Activated T-helper 2 cell treated with anti-CD3 and anti-CD28 coated beads, Interferon-gamma antibody, Interleukin-2, Interleukin-4, amounts not matched to agents 10 μg/mL and 5 μg/mL and 100 μg/mL, durations not matched to agents 14 hours and 24 hours and 36 hours (primary cell): Measurements from ENCODE around the gene HMMR. TPM values are rescaled to one million over a fixed set of nuclear protein-coding genes. Genes with fewer than 3 reads are reported as not detected.
A peak's percentile ranks its signal among the peaks of the same experiment; 100 is the strongest.

Source experiments
- DNase-seq: peaks from one replicate; pipeline ENCODE4 v3.0.0; 2021; ENCODE audit warnings: low spot score
- H3K27ac Mint-ChIP-seq: one replicate; pipeline ENCODE4 v1.8.0; 2021; ENCODE audit warnings: mixed read lengths
- H3K27me3 Mint-ChIP-seq: one replicate; pipeline ENCODE4 v1.8.0; 2021; ENCODE audit warnings: low read depth, mixed read lengths
- H3K36me3 Mint-ChIP-seq: one replicate; pipeline ENCODE4 v1.8.0; 2021; ENCODE audit warnings: low read depth, mixed read lengths
- H3K4me1 Mint-ChIP-seq: one replicate; pipeline ENCODE4 v1.8.0; 2021; ENCODE audit warnings: low read depth, mixed read lengths
- H3K4me3 Mint-ChIP-seq: one replicate; pipeline ENCODE4 v1.8.0; 2021; ENCODE audit warnings: low read depth, mild to moderate bottlenecking, moderate library complexity, mixed read lengths
- H3K9me3 Mint-ChIP-seq: one replicate; pipeline ENCODE4 v1.8.0; 2021; ENCODE audit warnings: mixed read lengths
- intact Hi-C: fragments of 100-400 bp; cut with micrococcal nuclease; formaldehyde crosslinking; loops from one replicate; pipeline ENCODE4 v1.15.1; 2023
- total RNA-seq: library from RNA; stranded (reverse); gene quantifications from 2 replicates; pipeline ENCODE4 v1.2.3, GENCODE V29; 2022

Gene HMMR
- total RNA-seq, 1 donor from 2014 or later, result 39.3 TPM

- peak overlapping the region; percentile 4 for H3K4me3 Mint-ChIP-seq
- intact Hi-C loops, result loop anchor here (2.0 kb wide), 1 partner anchor 13 kb away; no protein-coding TSS in a partner anchor
- H3K36me3 Mint-ChIP-seq, result peaks cover 60% of the 10 kb centered on the region
Measured at GRCh38 chr5:163467682-163468081, 7.2 kb downstream of the HMMR start.

GRCh38 chr5:163473635-163474243 is 13.3 kb downstream of the HMMR start:
- Mint-ChIP-seq H3K4me1 (peaks cover 12% of the 10 kb centered on the region), H3K4me3 (no peak overlapping the region), H3K36me3 (peaks cover 78% of the 10 kb centered on the region), H3K27ac (no peak overlapping the region), H3K9me3 (no peaks in the 10 kb centered on the region), H3K27me3 (no peaks in the 10 kb centered on the region)
- intact Hi-C loops, result no loop called here
- DNase-seq, result no peak

More at GRCh38 chr5:163467682-163468081, 7.2 kb downstream of the HMMR start:
- peak overlapping the region; percentile 74 for H3K27ac Mint-ChIP-seq
- no peak for DNase-seq
- no peaks in the 10 kb centered on the region for H3K27me3 Mint-ChIP-seq
- no peaks in the 10 kb centered on the region for H3K9me3 Mint-ChIP-seq
- H3K4me1 Mint-ChIP-seq, result peaks cover 30% of the 10 kb centered on the region

- intact Hi-C loops, result no loop called here
- DNase-seq, result no peak
- peaks cover 17% of the 10 kb centered on the region for H3K4me1 Mint-ChIP-seq
- H3K4me3 Mint-ChIP-seq, result no peak overlapping the region
- H3K9me3 Mint-ChIP-seq, result no peaks in the 10 kb centered on the region
- H3K36me3 Mint-ChIP-seq, result peaks cover 80% of the 10 kb centered on the region
- peak overlapping the region; percentile 46 for H3K27ac Mint-ChIP-seq
- no peaks in the 10 kb centered on the region for H3K27me3 Mint-ChIP-seq
Measured at GRCh38 chr5:163475411-163475810, 15.0 kb downstream of the HMMR start.

- intact Hi-C loops, result no loop called here
- H3K9me3 Mint-ChIP-seq, result no peaks in the 10 kb centered on the region
- H3K4me1 Mint-ChIP-seq, result peaks cover 15% of the 10 kb centered on the region
- no peak for DNase-seq
- no peaks in the 10 kb centered on the region for H3K27me3 Mint-ChIP-seq
- peak overlapping the region; percentile 28 for H3K27ac Mint-ChIP-seq
- peaks cover 82% of the 10 kb centered on the region for H3K36me3 Mint-ChIP-seq
- no peak overlapping the region for H3K4me3 Mint-ChIP-seq
Measured at GRCh38 chr5:163478126-163478981, 17.9 kb downstream of the HMMR start.

- Mint-ChIP-seq H3K9me3 (no peaks in the 10 kb centered on the region), H3K4me3 (no peak overlapping the region), H3K4me1 (peaks cover 15% of the 10 kb centered on the region), H3K36me3 (peaks cover 82% of the 10 kb centered on the region), H3K27me3 (no peaks in the 10 kb centered on the region), H3K27ac (no peak overlapping the region)
- intact Hi-C loops, result no loop called here
- no peak for DNase-seq
Measured at GRCh38 chr5:163478982-163479271, 18.5 kb downstream of the HMMR start.

- peaks cover 3% of the 10 kb centered on the region for H3K4me1 Mint-ChIP-seq
- intact Hi-C loops, result loop anchor here (2.0 kb wide), 1 partner anchor 16 kb away; the partner anchor contains the start of gene MAT2B
- H3K9me3 Mint-ChIP-seq, result no peaks in the 10 kb centered on the region
- peak overlapping the region; percentile 33 for H3K27ac Mint-ChIP-seq
- H3K36me3 Mint-ChIP-seq, result peaks cover 45% of the 10 kb centered on the region
- no peaks in the 10 kb centered on the region for H3K27me3 Mint-ChIP-seq
- no peak for DNase-seq
- H3K4me3 Mint-ChIP-seq, result no peak overlapping the region
Measured at GRCh38 chr5:163489055-163489744, 28.8 kb downstream of the HMMR start.

- H3K4me1 Mint-ChIP-seq, result peaks cover 3% of the 10 kb centered on the region
- peaks cover 42% of the 10 kb centered on the region for H3K36me3 Mint-ChIP-seq
- no peaks in the 10 kb centered on the region for H3K27me3 Mint-ChIP-seq
Measured at GRCh38 chr5:163489745-163490075, 29.3 kb downstream of the HMMR start.

GRCh38 chr5:163496286-163496685 is 35.9 kb downstream of the HMMR start:
- Mint-ChIP-seq H3K4me1 (peaks cover 4% of the 10 kb centered on the region), H3K27me3 (no peaks in the 10 kb centered on the region), H3K36me3 (peaks cover 13% of the 10 kb centered on the region), H3K27ac (no peak overlapping the region), H3K4me3 (no peak overlapping the region), H3K9me3 (no peaks in the 10 kb centered on the region)
- intact Hi-C loops, result no loop called here
- DNase-seq, result no peak

More at GRCh38 chr5:163489745-163490075, 29.3 kb downstream of the HMMR start:
- intact Hi-C loops, result loop anchor here (2.0 kb wide), 1 partner anchor 15 kb away; the partner anchor contains the start of gene MAT2B
- no peak for DNase-seq
- Mint-ChIP-seq H3K9me3 (no peaks in the 10 kb centered on the region), H3K4me3 (no peak overlapping the region), H3K27ac (no peak overlapping the region)

GRCh38 chr5:163497315-163497714 is 36.9 kb downstream of the HMMR start:
- Mint-ChIP-seq H3K36me3 (peaks cover 9% of the 10 kb centered on the region), H3K27ac (no peak overlapping the region), H3K4me1 (peaks cover 6% of the 10 kb centered on the region), H3K27me3 (no peaks in the 10 kb centered on the region), H3K4me3 (no peak overlapping the region), H3K9me3 (no peaks in the 10 kb centered on the region)
- no peak for DNase-seq
- intact Hi-C loops, result no loop called here

GRCh38 chr5:163498886-163499285 is 38.5 kb downstream of the HMMR start:
- Mint-ChIP-seq H3K36me3 (peaks cover 3% of the 10 kb centered on the region), H3K4me3 (no peak overlapping the region), H3K27ac (no peak overlapping the region), H3K4me1 (peaks cover 14% of the 10 kb centered on the region), H3K9me3 (no peaks in the 10 kb centered on the region), H3K27me3 (no peaks in the 10 kb centered on the region)
- DNase-seq, result no peak
- intact Hi-C loops, result no loop called here

- intact Hi-C loops, result no loop called here
- Mint-ChIP-seq H3K27ac (peak overlapping the region; percentile 99), H3K36me3 (peaks cover 8% of the 10 kb centered on the region), H3K27me3 (no peaks in the 10 kb centered on the region), H3K4me1 (peaks cover 20% of the 10 kb centered on the region), H3K9me3 (no peaks in the 10 kb centered on the region), H3K4me3 (peak overlapping the region; percentile 87)
- no peak for DNase-seq
Measured at GRCh38 chr5:163502521-163502920, 42.1 kb downstream of the HMMR start.

- Mint-ChIP-seq H3K4me3 (peak overlapping the region; percentile 87), H3K9me3 (no peaks in the 10 kb centered on the region), H3K4me1 (peaks cover 28% of the 10 kb centered on the region), H3K27ac (peak overlapping the region; percentile 99), H3K27me3 (no peaks in the 10 kb centered on the region), H3K36me3 (peaks cover 16% of the 10 kb centered on the region)
- intact Hi-C loops, result loop anchor here (1.0 to 2.0 kb wide), 2 partner anchors 15 to 66 kb away; partner anchors contain the start of gene CCNG1
- DNase-seq, result peak; percentile 19
Measured at GRCh38 chr5:163503106-163504078, 43.0 kb downstream of the HMMR start.
